Natural killer cell (primary cell): ENCODE data around the gene MPL. TPM values are rescaled to one million over a fixed set of nuclear protein-coding genes. Genes with fewer than 3 reads are reported as not detected.

Experiments
- ATAC-seq, 3 donors: fragments of 150-1000 bp in 2 of 3; fragments of 200-7000 bp in 1 of 3; cut with Tn5 transposase; 1 replicate in 1 of 3; 2 replicates in 2 of 3; pipeline ENCODE4 v1.10.0; 2021; ENCODE audit warnings: mild to moderate bottlenecking in 2 of 3, moderate library complexity in 2 of 3
- DNase-seq, 2 donors: peaks; one replicate each; pipeline versions ENCODE4 v3.0.0 to v3.0.0-alpha.2; 2013 to 2021; ENCODE audit warnings: mixed read lengths in 1 of 2
- H3K27ac ChIP-seq: one replicate; pipeline ENCODE4 v1.5.1; 2013; ENCODE audit warnings: mild to moderate bottlenecking, low read length
- H3K27me3 ChIP-seq: one replicate; pipeline ENCODE4 v1.6.1; 2013; ENCODE audit warnings: low read length; ENCODE audit not compliant: control insufficient read depth, insufficient read depth
- H3K36me3 ChIP-seq: one replicate; pipeline ENCODE4 v1.6.1; 2013; ENCODE audit warnings: low read length; ENCODE audit not compliant: control insufficient read depth, insufficient read depth
- H3K4me1 ChIP-seq: one replicate; pipeline ENCODE4 v1.6.1; 2013; ENCODE audit warnings: low read length; ENCODE audit not compliant: control insufficient read depth, insufficient read depth
- H3K4me3 ChIP-seq: one replicate; pipeline ENCODE4 v1.5.1; 2013; ENCODE audit warnings: low read length
- H3K9me3 ChIP-seq: one replicate; pipeline ENCODE4 v1.6.1; 2013; ENCODE audit warnings: low read length; ENCODE audit not compliant: control insufficient read depth, insufficient read depth
- H3K27ac Mint-ChIP-seq, 2 donors: one replicate each; pipeline ENCODE4 v1.8.0; 2022; ENCODE audit warnings: mild to moderate bottlenecking in 2 of 2, mixed read lengths in 2 of 2, moderate library complexity in 1 of 2
- H3K27me3 Mint-ChIP-seq, 2 donors: one replicate each; pipeline ENCODE4 v1.8.0; 2022; ENCODE audit warnings: low read depth in 2 of 2, mixed read lengths in 2 of 2
- H3K36me3 Mint-ChIP-seq: one replicate; pipeline ENCODE4 v1.8.0; 2022; ENCODE audit warnings: mixed read lengths
- H3K4me1 Mint-ChIP-seq, 2 donors: one replicate each; pipeline ENCODE4 v1.8.0; 2022; ENCODE audit warnings: mixed read lengths in 2 of 2
- H3K4me3 Mint-ChIP-seq: one replicate; pipeline ENCODE4 v1.8.0; 2022; ENCODE audit warnings: mild to moderate bottlenecking, moderate library complexity, mixed read lengths
- H3K9me3 Mint-ChIP-seq, 2 donors: one replicate each; pipeline ENCODE4 v1.8.0; 2022; ENCODE audit warnings: mixed read lengths in 2 of 2
- CTCF ChIP-seq: fragments of 200-600 bp; IDR thresholded peaks from one replicate; pipeline ENCODE4 v1.8.0; 2022; ENCODE audit warnings: antibody characterized with exemption
- WGBS: methylation state at CpG from one replicate; pipeline ENCODE4 v1.1.7; 2013; ENCODE audit warnings: missing lambda C conversion rate; ENCODE audit not compliant: insufficient coverage; 5-methylcytosine and 5-hydroxymethylcytosine counted together
- intact Hi-C: fragments of 100-400 bp; cut with micrococcal nuclease; formaldehyde crosslinking; loops from one replicate; pipeline ENCODE4 v1.14.2; 2022
- total RNA-seq, 4 donors: library from RNA; stranded (reverse); fragments of 120-200 nt in 1 of 4; gene quantifications; one replicate each; pipeline versions ENCODE4 v1.2.3 to v1.2.4, GENCODE V29; 2013 to 2022

MPL gene
- total RNA-seq, 3 donors from 2014 or later (not counting 1 experiment from before 2014, with no cell fraction given): 0.43 to 1.7 (median 0.48) TPM

DNA sequence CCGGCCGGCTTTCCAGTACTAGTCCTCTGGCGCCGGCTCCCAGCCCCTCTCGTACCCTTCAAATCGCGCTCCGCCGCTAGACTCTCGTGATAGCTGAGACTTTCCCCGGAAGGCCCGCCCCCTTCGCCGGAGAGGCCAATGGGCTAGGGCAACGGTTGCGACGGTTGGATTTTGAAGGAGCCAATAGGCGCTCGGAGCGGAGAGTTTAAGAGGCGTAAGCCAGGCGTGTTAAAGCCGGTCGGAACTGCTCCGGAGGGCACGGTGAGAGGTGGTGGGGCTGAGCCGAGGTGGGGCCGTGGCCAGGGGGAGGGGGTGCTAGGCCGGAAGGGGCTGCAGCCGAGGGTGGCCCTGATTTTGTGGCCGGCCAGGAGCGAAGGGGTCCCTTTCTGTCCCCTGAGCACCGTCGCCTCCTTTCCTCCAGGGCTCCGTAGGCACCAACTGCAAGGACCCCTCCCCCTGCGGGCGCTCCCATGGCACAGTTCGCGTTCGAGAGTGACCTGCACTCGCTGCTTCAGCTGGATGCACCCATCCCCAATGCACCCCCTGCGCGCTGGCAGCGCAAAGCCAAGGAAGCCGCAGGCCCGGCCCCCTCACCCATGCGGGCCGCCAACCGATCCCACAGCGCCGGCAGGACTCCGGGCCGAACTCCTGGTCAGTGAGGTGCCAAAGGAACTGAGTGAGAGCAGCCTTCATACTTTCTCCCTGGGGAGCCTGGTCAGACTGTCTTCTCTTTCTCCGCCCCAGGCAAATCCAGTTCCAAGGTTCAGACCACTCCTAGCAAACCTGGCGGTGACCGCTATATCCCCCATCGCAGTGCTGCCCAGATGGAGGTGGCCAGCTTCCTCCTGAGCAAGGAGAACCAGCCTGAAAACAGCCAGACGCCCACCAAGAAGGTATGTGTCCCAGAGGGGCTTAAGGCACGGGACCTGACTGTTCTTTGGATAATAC lies 21.4 kb downstream of the MPL start, which contains the start of gene CDC20:
Gene CDC20 (plus strand): TSS at position 236 of the 948 bp plus-strand sequence. CDS start 235 bp downstream, at position 471.
- Histone ChIP-seq H3K27me3 (no peaks in the 10 kb centered on the region), H3K9me3 (no peaks in the 10 kb centered on the region), H3K4me3 (peak within 1 kb of the TSS; percentile 62), H3K27ac (peak within 1 kb of the TSS; percentile 53), H3K36me3 (peaks cover 26% of the 10 kb centered on the region), H3K4me1 (peaks cover 24% of the 10 kb centered on the region)
- ATAC-seq: peak; percentile 98 to 99 (median 98)
- H3K27ac Mint-ChIP-seq: peak within 1 kb of the TSS; percentile 62 to 81
- H3K9me3 Mint-ChIP-seq: no peaks in the 10 kb centered on the region
- TF ChIP-seq CTCF: no peak
- peak; percentile 95 to 96 for DNase-seq
- intact Hi-C loops: loop anchor here (1.0 to 2.0 kb wide), 2 partner anchors 9 to 132 kb away; partner anchors contain the start of gene ELOVL1
- WGBS: 5% methylated on average over 59 of the region's 59 CpGs
- H3K36me3 Mint-ChIP-seq: no peaks in the 10 kb centered on the region
- peak within 1 kb of the TSS; percentile 92 for H3K4me3 Mint-ChIP-seq
- H3K27me3 Mint-ChIP-seq: no peaks in the 10 kb centered on the region
- peaks cover 10 to 33% of the 10 kb centered on the region in 2 donors for H3K4me1 Mint-ChIP-seq

GRCh38 chr1:43359696-43360095 lies 22.1 kb downstream of the MPL start:
- 61% methylated on average over 11 of the region's 11 CpGs for WGBS
- Mint-ChIP-seq H3K27ac (peak overlapping the region in 1 of 2 donors; percentile 31), H3K9me3 (no peaks in the 10 kb centered on the region), H3K4me3 (peak overlapping the region; percentile 92), H3K27me3 (no peaks in the 10 kb centered on the region), H3K36me3 (no peaks in the 10 kb centered on the region), H3K4me1 (peaks cover 14 to 40% of the 10 kb centered on the region in 2 donors)
- intact Hi-C loops: loop anchor here (2.0 kb wide), 1 partner anchor 133 kb away; no protein-coding TSS in a partner anchor
- no peaks in the 10 kb centered on the region for H3K27me3 ChIP-seq
- H3K9me3 ChIP-seq: no peaks in the 10 kb centered on the region
- peaks cover 24% of the 10 kb centered on the region for H3K4me1 ChIP-seq
- no peak overlapping the region for H3K4me3 ChIP-seq
- TF ChIP-seq CTCF: no peak
- DNase-seq (no peak), ATAC-seq (no peak)
- peaks cover 33% of the 10 kb centered on the region for H3K36me3 ChIP-seq
- no peak overlapping the region for H3K27ac ChIP-seq

DNA sequence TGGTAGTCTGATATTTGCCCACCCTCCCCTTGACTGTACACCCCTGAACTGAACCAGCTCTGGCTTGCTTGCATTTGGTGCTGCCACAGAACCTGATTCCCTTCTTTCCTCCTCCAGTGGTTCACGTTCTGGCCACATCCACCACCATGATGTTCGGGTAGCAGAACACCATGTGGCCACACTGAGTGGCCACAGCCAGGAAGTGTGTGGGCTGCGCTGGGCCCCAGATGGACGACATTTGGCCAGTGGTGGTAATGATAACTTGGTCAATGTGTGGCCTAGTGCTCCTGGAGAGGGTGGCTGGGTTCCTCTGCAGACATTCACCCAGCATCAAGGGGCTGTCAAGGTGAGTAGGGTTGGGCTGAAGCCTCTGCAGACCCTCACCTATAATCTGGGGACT lies 23.0 kb downstream of the MPL start:
- Histone ChIP-seq H3K4me3 (no peak overlapping the region), H3K27ac (no peak overlapping the region), H3K36me3 (peaks cover 41% of the 10 kb centered on the region), H3K27me3 (no peaks in the 10 kb centered on the region), H3K9me3 (no peaks in the 10 kb centered on the region), H3K4me1 (peaks cover 24% of the 10 kb centered on the region)
- Mint-ChIP-seq H3K4me1 (peaks cover 23 to 48% of the 10 kb centered on the region in 2 donors), H3K27me3 (no peaks in the 10 kb centered on the region), H3K36me3 (no peaks in the 10 kb centered on the region), H3K9me3 (no peaks in the 10 kb centered on the region), H3K27ac (no peak overlapping the region), H3K4me3 (peak overlapping the region; percentile 47)
- intact Hi-C loops: no loop called here
- ATAC-seq: no peak
- TF ChIP-seq CTCF: no peak
- WGBS: 36% methylated on average over 4 of the region's 4 CpGs
- no peak for DNase-seq
